HepG2 (cell line): Measurements from ENCODE around the gene CD9. TPM values are rescaled to one million over a fixed set of nuclear protein-coding genes. Genes with fewer than 3 reads are reported as not detected.

ENCODE experiments used
- HOXD1 ChIP-seq: sonication (generic); formaldehyde crosslinking; IDR thresholded peaks from 2 replicates; pipeline ENCODE4 v1.5.0; 2020; ENCODE audit warnings: missing genetic modification reagents
- KAT7 ChIP-seq: IDR thresholded peaks from 2 replicates; pipeline ENCODE4 v1.6.1; 2018; ENCODE audit warnings: borderline replicate concordance, missing compliant biosample characterization
- KDM3A ChIP-seq: IDR thresholded peaks from 2 replicates; pipeline ENCODE4 v1.6.1; 2018; ENCODE audit warnings: low read depth, missing compliant biosample characterization
- NCOA2 ChIP-seq: sonication (generic); formaldehyde crosslinking; IDR thresholded peaks from 2 replicates; pipeline ENCODE4 v1.8.0; 2022; ENCODE audit warnings: inconsistent platforms
- NCOR1 ChIP-seq: fragments of 200-600 bp; sonication (generic); IDR thresholded peaks from 2 replicates; pipeline ENCODE4 v1.7.0; 2017; ENCODE audit warnings: antibody characterized with exemption, low read length, borderline replicate concordance
- POLR2G ChIP-seq: fragments of 200-400 bp; formaldehyde crosslinking; IDR thresholded peaks from 2 replicates; pipeline ENCODE4 v1.6.1; 2018; ENCODE audit warnings: mild to moderate bottlenecking, low read depth, low read length, moderate library complexity
- RELA ChIP-seq: sonication (generic); formaldehyde crosslinking; IDR thresholded peaks from 2 replicates; pipeline ENCODE4 v1.4.0; 2020; ENCODE audit warnings: missing genetic modification reagents
- RORA ChIP-seq: sonication (generic); formaldehyde crosslinking; IDR thresholded peaks from 2 replicates; pipeline ENCODE4 v1.5.0; 2020; ENCODE audit warnings: mild to moderate bottlenecking, missing genetic modification reagents, moderate library complexity
- TBL1XR1 ChIP-seq: fragments of 150-350 bp; IDR thresholded peaks from 2 replicates; pipeline ENCODE4 v1.6.1; 2014; ENCODE audit warnings: borderline replicate concordance, low read length; ENCODE audit not compliant: partially characterized antibody
- XRCC5 ChIP-seq: fragments of 200-400 bp; formaldehyde crosslinking; optimal IDR thresholded peaks from 2 replicates; pipeline ENCODE3; 2017; ENCODE audit warnings: mild to moderate bottlenecking, low read length
- ZEB1 ChIP-seq: IDR thresholded peaks from 2 replicates; pipeline ENCODE4 v1.6.1; 2012; ENCODE audit warnings: mild to moderate bottlenecking, low read depth, inconsistent platforms; ENCODE audit not compliant: insufficient replicate concordance
- ZFP62 ChIP-seq: sonication (generic); formaldehyde crosslinking; IDR thresholded peaks from 2 replicates; pipeline ENCODE4 v1.4.0; 2020; ENCODE audit warnings: missing genetic modification reagents
- ZNF253 ChIP-seq: sonication (generic); formaldehyde crosslinking; IDR thresholded peaks from 2 replicates; pipeline ENCODE4 v1.8.0; 2022; ENCODE audit warnings: mild to moderate bottlenecking, missing genetic modification reagents, borderline replicate concordance
- ZNF547 ChIP-seq: sonication (generic); formaldehyde crosslinking; IDR thresholded peaks from 2 replicates; pipeline ENCODE4 v1.5.1; 2020; ENCODE audit warnings: mild to moderate bottlenecking, missing genetic modification reagents
- polyA plus RNA-seq, 8 experiments: library from polyadenylated mRNA; depleted of rRNA in 3 of 8; stranded (reverse) in 7 of 8; unstranded in 1 of 8; fragments of >200 nt; fragmentation: Illumina TruSeq in 4 of 8; extraction: Trizol in 4 of 8; gene quantifications; 2 replicates each; pipeline versions ENCODE4 v1.2.1 to v1.2.3, GENCODE V29; 2011 to 2016; ENCODE audit warnings: low read depth in 4 of 8, missing spikeins in 1 of 8, mixed read lengths in 1 of 8; ENCODE audit not compliant: insufficient read depth in 1 of 8
- total RNA-seq, 5 experiments: library from RNA; depleted of rRNA; stranded (reverse); fragments of >200 nt; fragmentation: Illumina TruSeq; extraction: Trizol; gene quantifications; 2 replicates each; pipeline ENCODE4 v1.2.3, GENCODE V29; 2016; ENCODE audit warnings: low read depth in 1 of 5
- TF ChIP-seq, protein P1 (sequence below): sonication (generic); formaldehyde crosslinking; IDR thresholded peaks from 2 replicates; pipeline ENCODE4 v1.5.1; 2020; ENCODE audit warnings: mild to moderate bottlenecking, missing genetic modification reagents, moderate library complexity
- TF ChIP-seq, protein P2 (sequence below): sonication (generic); formaldehyde crosslinking; IDR thresholded peaks from 2 replicates; pipeline ENCODE4 v1.9.0; 2022; ENCODE audit warnings: low read depth, missing genetic modification reagents
- TF ChIP-seq, protein P3 (sequence below): sonication (generic); formaldehyde crosslinking; IDR thresholded peaks from 2 replicates; pipeline ENCODE4 v1.4.0; 2020; ENCODE audit warnings: missing genetic modification reagents, low read depth, mild to moderate bottlenecking, borderline replicate concordance
- TF ChIP-seq, protein P4 (sequence below): sonication (generic); formaldehyde crosslinking; IDR thresholded peaks from 2 replicates; pipeline ENCODE4 v1.4.0; 2020; ENCODE audit warnings: missing genetic modification reagents
- TF ChIP-seq, protein P5 (sequence below): IDR thresholded peaks from 2 replicates; pipeline ENCODE4 v1.6.1; 2016; ENCODE audit warnings: low read depth, borderline replicate concordance
- TF ChIP-seq, protein P6 (sequence below): fragments of 450-650 bp; IDR thresholded peaks from 2 replicates; pipeline ENCODE4 v1.6.1; 2017; ENCODE audit warnings: mild to moderate bottlenecking

Gene CD9
- total and polyA plus RNA-seq, 2 of the 13 experiments (the other 11 are each of a cell fraction or from before 2014, with no cell fraction given) = 5.8 to 38.3 TPM

DNA sequence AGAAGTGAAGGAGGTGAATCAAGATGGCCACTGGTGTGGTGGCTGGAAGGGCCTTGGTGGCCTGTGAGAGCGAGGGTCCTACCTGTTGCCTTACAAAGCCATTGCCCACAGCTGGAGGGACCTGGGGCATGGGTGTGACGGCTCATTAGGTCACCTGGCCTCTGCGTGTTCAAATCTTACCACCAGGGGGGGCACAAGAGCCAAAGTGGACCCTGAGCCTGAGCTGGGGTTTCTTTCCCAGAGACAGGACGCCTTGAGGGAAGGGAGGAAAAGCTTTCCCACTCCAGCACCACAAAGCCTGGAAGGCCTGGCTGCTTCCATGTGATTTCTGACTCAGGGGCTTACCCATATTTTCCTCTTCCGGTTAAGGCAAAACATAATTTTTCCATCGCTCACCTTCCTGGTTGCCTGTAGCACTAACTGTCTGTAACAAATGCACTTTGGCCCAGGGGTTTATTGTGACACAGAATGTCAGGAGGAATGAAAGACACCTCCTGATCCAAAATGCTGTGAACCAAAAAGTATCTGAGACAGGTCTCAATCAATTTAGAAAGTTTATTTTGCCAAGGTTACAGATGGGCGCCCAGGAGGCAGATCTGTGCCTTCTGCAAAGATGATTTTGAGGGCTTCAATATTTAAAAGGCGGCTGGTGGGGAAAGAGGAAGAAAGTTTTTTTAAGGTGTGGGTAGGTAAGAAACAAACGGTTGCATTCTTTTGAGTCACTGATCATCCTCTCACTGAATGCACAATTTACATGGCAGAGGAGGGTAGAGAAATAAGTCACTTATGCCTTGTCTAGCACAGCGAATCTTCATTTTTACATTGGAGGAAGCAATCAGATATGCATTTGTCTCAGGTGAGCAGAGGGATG is 4.3 kb upstream of the CD9 start (continued):
- TF ChIP-seq, protein P1, sequence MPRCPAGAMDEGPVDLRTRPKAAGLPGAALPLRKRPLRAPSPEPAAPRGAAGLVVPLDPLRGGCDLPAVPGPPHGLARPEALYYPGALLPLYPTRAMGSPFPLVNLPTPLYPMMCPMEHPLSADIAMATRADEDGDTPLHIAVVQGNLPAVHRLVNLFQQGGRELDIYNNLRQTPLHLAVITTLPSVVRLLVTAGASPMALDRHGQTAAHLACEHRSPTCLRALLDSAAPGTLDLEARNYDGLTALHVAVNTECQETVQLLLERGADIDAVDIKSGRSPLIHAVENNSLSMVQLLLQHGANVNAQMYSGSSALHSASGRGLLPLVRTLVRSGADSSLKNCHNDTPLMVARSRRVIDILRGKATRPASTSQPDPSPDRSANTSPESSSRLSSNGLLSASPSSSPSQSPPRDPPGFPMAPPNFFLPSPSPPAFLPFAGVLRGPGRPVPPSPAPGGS (CRISPR knock-in tag) = no peak
- no peak for TF ChIP-seq ZNF253
- TF ChIP-seq NCOA2 (CRISPR knock-in tag) = no peak
- TF ChIP-seq KAT7 (CRISPR knock-in tag) = no peak
- TF ChIP-seq, protein P2, sequence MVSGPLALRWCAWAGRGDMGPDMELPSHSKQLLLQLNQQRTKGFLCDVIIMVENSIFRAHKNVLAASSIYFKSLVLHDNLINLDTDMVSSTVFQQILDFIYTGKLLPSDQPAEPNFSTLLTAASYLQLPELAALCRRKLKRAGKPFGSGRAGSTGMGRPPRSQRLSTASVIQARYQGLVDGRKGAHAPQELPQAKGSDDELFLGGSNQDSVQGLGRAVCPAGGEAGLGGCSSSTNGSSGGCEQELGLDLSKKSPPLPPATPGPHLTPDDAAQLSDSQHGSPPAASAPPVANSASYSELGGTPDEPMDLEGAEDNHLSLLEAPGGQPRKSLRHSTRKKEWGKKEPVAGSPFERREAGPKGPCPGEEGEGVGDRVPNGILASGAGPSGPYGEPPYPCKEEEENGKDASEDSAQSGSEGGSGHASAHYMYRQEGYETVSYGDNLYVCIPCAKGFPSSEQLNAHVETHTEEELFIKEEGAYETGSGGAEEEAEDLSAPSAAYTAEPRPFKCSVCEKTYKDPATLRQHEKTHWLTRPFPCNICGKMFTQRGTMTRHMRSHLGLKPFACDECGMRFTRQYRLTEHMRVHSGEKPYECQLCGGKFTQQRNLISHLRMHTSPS = no peak
- no peak for TF ChIP-seq HOXD1 (CRISPR knock-in tag)
- TF ChIP-seq, protein P3, sequence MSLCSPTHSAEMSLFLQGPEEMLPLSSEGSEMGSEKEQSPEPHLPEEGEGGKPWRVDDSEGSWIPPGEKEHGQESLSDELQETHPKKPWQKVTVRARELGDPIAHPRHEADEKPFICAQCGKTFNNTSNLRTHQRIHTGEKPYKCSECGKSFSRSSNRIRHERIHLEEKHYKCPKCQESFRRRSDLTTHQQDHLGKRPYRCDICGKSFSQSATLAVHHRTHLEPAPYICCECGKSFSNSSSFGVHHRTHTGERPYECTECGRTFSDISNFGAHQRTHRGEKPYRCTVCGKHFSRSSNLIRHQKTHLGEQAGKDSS (CRISPR knock-in tag) = peak; percentile 32; the same call in 1 of the 2 replicates
- no peak for TF ChIP-seq RELA (CRISPR knock-in tag)
- TF ChIP-seq, protein P4, sequence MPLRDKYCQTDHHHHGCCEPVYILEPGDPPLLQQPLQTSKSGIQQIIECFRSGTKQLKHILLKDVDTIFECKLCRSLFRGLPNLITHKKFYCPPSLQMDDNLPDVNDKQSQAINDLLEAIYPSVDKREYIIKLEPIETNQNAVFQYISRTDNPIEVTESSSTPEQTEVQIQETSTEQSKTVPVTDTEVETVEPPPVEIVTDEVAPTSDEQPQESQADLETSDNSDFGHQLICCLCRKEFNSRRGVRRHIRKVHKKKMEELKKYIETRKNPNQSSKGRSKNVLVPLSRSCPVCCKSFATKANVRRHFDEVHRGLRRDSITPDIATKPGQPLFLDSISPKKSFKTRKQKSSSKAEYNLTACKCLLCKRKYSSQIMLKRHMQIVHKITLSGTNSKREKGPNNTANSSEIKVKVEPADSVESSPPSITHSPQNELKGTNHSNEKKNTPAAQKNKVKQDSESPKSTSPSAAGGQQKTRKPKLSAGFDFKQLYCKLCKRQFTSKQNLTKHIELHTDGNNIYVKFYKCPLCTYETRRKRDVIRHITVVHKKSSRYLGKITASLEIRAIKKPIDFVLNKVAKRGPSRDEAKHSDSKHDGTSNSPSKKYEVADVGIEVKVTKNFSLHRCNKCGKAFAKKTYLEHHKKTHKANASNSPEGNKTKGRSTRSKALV (CRISPR knock-in tag) = no peak
- peak; percentile 20 for TF ChIP-seq ZEB1
- TF ChIP-seq TBL1XR1 = no peak
- peak; percentile 75 for TF ChIP-seq XRCC5
- TF ChIP-seq NCOR1 = peak; percentile 75
- TF ChIP-seq, protein P5, sequence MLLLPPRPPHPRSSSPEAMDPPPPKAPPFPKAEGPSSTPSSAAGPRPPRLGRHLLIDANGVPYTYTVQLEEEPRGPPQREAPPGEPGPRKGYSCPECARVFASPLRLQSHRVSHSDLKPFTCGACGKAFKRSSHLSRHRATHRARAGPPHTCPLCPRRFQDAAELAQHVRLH (CRISPR knock-in tag) = no peak; the same call in 1 of the 2 replicates
- TF ChIP-seq, protein P6, sequence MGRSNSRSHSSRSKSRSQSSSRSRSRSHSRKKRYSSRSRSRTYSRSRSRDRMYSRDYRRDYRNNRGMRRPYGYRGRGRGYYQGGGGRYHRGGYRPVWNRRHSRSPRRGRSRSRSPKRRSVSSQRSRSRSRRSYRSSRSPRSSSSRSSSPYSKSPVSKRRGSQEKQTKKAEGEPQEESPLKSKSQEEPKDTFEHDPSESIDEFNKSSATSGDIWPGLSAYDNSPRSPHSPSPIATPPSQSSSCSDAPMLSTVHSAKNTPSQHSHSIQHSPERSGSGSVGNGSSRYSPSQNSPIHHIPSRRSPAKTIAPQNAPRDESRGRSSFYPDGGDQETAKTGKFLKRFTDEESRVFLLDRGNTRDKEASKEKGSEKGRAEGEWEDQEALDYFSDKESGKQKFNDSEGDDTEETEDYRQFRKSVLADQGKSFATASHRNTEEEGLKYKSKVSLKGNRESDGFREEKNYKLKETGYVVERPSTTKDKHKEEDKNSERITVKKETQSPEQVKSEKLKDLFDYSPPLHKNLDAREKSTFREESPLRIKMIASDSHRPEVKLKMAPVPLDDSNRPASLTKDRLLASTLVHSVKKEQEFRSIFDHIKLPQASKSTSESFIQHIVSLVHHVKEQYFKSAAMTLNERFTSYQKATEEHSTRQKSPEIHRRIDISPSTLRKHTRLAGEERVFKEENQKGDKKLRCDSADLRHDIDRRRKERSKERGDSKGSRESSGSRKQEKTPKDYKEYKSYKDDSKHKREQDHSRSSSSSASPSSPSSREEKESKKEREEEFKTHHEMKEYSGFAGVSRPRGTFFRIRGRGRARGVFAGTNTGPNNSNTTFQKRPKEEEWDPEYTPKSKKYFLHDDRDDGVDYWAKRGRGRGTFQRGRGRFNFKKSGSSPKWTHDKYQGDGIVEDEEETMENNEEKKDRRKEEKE = no peak
- no peak for TF ChIP-seq ZNF547
- TF ChIP-seq KDM3A (CRISPR knock-in tag) = no peak
- no peak for TF ChIP-seq RORA (CRISPR knock-in tag)
- no peak for TF ChIP-seq POLR2G
- no peak for TF ChIP-seq ZFP62 (CRISPR knock-in tag)
